Activated T-cell treated with anti-CD3 and anti-CD28 coated beads, Interleukin-2, amount 50 U/mL, for 72 hours (primary cell): ENCODE measurements around the gene TEC. TPM values are rescaled to one million over a fixed set of nuclear protein-coding genes. Genes with fewer than 3 reads are reported as not detected.

ENCODE experiments used
- ATAC-seq, 2 donors: fragments of 150-1000 bp; cut with Tn5 transposase; replicated peaks in 1 of 2; 2 replicates each; pipeline ENCODE4 v1.10.0; 2021; ENCODE audit warnings: moderate library complexity in 2 of 2, mild to moderate bottlenecking in 1 of 2
- DNase-seq, 2 donors: peaks; one replicate each; pipeline ENCODE4 v3.0.0; 2021 to 2022; ENCODE audit warnings: mixed read lengths in 1 of 2
- H3K27ac Mint-ChIP-seq: one replicate; pipeline ENCODE4 v1.8.0; 2022; ENCODE audit warnings: mild to moderate bottlenecking, moderate library complexity, mixed read lengths
- H3K27me3 Mint-ChIP-seq: one replicate; pipeline ENCODE4 v1.8.0; 2022; ENCODE audit warnings: low read depth, mixed read lengths
- H3K36me3 Mint-ChIP-seq, 2 donors: one replicate each; pipeline ENCODE4 v1.8.0; 2022; ENCODE audit warnings: mixed read lengths in 2 of 2, mild to moderate bottlenecking in 1 of 2; ENCODE audit not compliant: insufficient read depth in 2 of 2
- H3K4me1 Mint-ChIP-seq: one replicate; pipeline ENCODE4 v1.8.0; 2022; ENCODE audit warnings: low read depth, mixed read lengths
- H3K4me3 Mint-ChIP-seq, 2 donors: one replicate each; pipeline ENCODE4 v1.8.0; 2022; ENCODE audit warnings: mild to moderate bottlenecking in 2 of 2, mixed read lengths in 2 of 2, moderate library complexity in 2 of 2
- H3K9me3 Mint-ChIP-seq, 2 donors: one replicate each; pipeline ENCODE4 v1.8.0; 2022; ENCODE audit warnings: mixed read lengths in 2 of 2
- total RNA-seq, 2 donors: library from RNA; stranded (reverse); gene quantifications; one replicate each; pipeline ENCODE4 v1.2.3, GENCODE V29; 2022

The TEC gene
- total RNA-seq, 2 donors from 2014 or later: 2.2 to 4.6 TPM

- H3K4me1 Mint-ChIP-seq: no peaks in the 10 kb centered on the region
- no peak overlapping the region for H3K27ac Mint-ChIP-seq
- H3K27me3 Mint-ChIP-seq: no peaks in the 10 kb centered on the region
- no peak for ATAC-seq
- H3K36me3 Mint-ChIP-seq: peaks cover 18 to 33% of the 10 kb centered on the region in 2 donors
- peaks cover 4 to 6% of the 10 kb centered on the region in 2 donors for H3K9me3 Mint-ChIP-seq
- H3K4me3 Mint-ChIP-seq: no peak overlapping the region
- DNase-seq: no peak
Measured at GRCh38 chr4:48153791-48154550, 115.7 kb downstream of the TEC start.

- no peaks in the 10 kb centered on the region for H3K4me1 Mint-ChIP-seq
- no peak overlapping the region for H3K27ac Mint-ChIP-seq
- no peak for DNase-seq
- peaks cover 14 to 22% of the 10 kb centered on the region in 2 donors for H3K36me3 Mint-ChIP-seq
- no peak for ATAC-seq
- peaks cover 0 to 4% of the 10 kb centered on the region in 2 donors for H3K9me3 Mint-ChIP-seq
- no peak overlapping the region for H3K4me3 Mint-ChIP-seq
- H3K27me3 Mint-ChIP-seq: no peaks in the 10 kb centered on the region
Measured at GRCh38 chr4:48152259-48152658, 117.4 kb downstream of the TEC start.

- H3K36me3 Mint-ChIP-seq: peaks cover 5 to 9% of the 10 kb centered on the region in 2 donors
Measured at GRCh38 chr4:48149827-48150370, 119.7 kb downstream of the TEC start.

GRCh38 chr4:48147621-48148020 is 122.0 kb downstream of the TEC start:
- DNase-seq (no peak), ATAC-seq (no peak)
- H3K27me3 Mint-ChIP-seq: no peaks in the 10 kb centered on the region
- H3K27ac Mint-ChIP-seq: no peak overlapping the region
- H3K4me1 Mint-ChIP-seq: peaks cover 7% of the 10 kb centered on the region
- H3K36me3 Mint-ChIP-seq: no peaks in the 10 kb centered on the region
- H3K4me3 Mint-ChIP-seq: no peak overlapping the region
- H3K9me3 Mint-ChIP-seq: no peaks in the 10 kb centered on the region

More at GRCh38 chr4:48149827-48150370, 119.7 kb downstream of the TEC start:
- Mint-ChIP-seq H3K27ac (no peak overlapping the region), H3K9me3 (peaks cover 0 to 4% of the 10 kb centered on the region in 2 donors), H3K4me3 (no peak overlapping the region), H3K4me1 (peaks cover 7% of the 10 kb centered on the region), H3K27me3 (no peaks in the 10 kb centered on the region)
- ATAC-seq: no peak
- DNase-seq: no peak

GRCh38 chr4:48141048-48141447 is 128.6 kb downstream of the TEC start:
- ATAC-seq: peak; percentile 38 to 41
- Mint-ChIP-seq H3K4me1 (peaks cover 58% of the 10 kb centered on the region), H3K27ac (no peak overlapping the region), H3K36me3 (peaks cover 0 to 4% of the 10 kb centered on the region in 2 donors), H3K4me3 (no peak overlapping the region), H3K9me3 (no peaks in the 10 kb centered on the region), H3K27me3 (no peaks in the 10 kb centered on the region)
- no peak for DNase-seq

DNA sequence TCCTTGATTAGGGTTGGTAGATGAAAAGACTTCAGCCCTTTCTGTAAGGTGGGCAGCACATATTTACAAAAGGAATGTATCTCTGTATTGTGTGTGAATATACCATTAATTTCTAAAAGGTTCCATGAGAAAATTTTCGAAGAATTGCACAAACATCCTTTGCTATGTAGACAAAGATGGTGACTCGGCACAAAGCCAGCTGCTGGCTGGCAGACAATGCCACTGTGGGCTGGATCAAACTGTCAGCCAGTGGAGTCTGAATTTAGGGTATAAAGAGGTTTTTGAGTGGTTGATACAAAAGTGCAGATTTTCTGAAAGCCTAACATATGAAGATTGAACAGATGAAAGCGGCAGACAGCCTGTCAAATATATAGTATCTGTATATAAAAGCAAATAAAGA is 129.9 kb downstream of the TEC start:
- Mint-ChIP-seq H3K27ac (peak overlapping the region; percentile 77), H3K27me3 (no peaks in the 10 kb centered on the region), H3K4me3 (peak overlapping the region; percentile 53 to 71), H3K36me3 (peaks cover 0 to 7% of the 10 kb centered on the region in 2 donors), H3K4me1 (peaks cover 60% of the 10 kb centered on the region), H3K9me3 (no peaks in the 10 kb centered on the region)
- DNase-seq (no peak), ATAC-seq (no peak)

GRCh38 chr4:48138936-48139335 is 130.7 kb downstream of the TEC start:
- Mint-ChIP-seq H3K9me3 (no peaks in the 10 kb centered on the region), H3K4me3 (peak overlapping the region; percentile 53 to 71), H3K27me3 (no peaks in the 10 kb centered on the region), H3K4me1 (peaks cover 68% of the 10 kb centered on the region), H3K36me3 (peaks cover 1 to 9% of the 10 kb centered on the region in 2 donors), H3K27ac (peak overlapping the region; percentile 77)
- DNase-seq: peak in 1 of 2 donors; percentile 37
- peak; percentile 17 to 47 for ATAC-seq

DNA sequence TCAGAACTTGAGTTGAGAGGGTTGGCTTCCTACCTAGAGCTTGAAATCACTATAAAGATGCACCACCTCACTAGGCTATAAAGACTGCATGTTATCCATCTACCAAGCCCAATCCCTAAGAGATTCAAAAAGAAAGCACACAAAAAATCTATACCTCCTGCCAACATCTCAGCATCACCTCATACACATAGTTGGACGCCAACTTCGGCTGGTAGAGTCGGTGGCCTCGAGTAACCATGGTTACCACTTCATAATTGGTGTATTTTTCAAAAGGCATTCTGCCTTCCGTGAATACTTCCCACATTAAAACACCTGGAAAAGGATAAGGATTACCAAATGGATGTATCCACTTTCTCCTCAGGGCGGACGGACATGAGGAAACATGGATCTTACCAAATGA is 131.1 kb downstream of the TEC start:
- H3K27me3 Mint-ChIP-seq: no peaks in the 10 kb centered on the region
- peak overlapping the region; percentile 53 to 71 for H3K4me3 Mint-ChIP-seq
- peaks cover 72% of the 10 kb centered on the region for H3K4me1 Mint-ChIP-seq
- peak overlapping the region; percentile 77 for H3K27ac Mint-ChIP-seq
- peaks cover 5 to 11% of the 10 kb centered on the region in 2 donors for H3K36me3 Mint-ChIP-seq
- H3K9me3 Mint-ChIP-seq: no peaks in the 10 kb centered on the region
- DNase-seq: no peak
- peak in 1 of 2 donors; percentile 13 for ATAC-seq

DNA sequence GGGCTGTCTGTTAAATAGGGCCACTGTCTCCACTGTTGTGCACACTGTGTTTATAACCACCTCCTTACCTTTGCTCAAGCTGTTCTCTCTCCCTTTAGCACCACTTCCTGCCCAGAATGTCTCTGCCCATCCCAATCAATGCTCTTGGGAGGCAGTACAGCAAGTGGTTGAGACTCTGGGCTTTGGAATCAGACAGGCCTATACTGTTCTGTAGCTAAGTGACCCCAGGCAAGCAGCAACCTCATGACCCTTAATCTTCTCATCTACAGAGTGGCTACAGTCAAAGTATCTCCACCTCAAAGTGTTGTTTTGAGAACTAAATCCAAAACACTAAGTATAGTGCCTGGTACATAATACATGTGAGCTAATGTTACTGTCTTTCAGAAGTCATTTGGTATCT is 131.8 kb downstream of the TEC start:
- Mint-ChIP-seq H3K9me3 (no peaks in the 10 kb centered on the region), H3K4me1 (peaks cover 72% of the 10 kb centered on the region), H3K27me3 (no peaks in the 10 kb centered on the region), H3K4me3 (peak overlapping the region; percentile 53 to 71), H3K27ac (peak overlapping the region; percentile 77), H3K36me3 (peaks cover 6 to 11% of the 10 kb centered on the region in 2 donors)
- peak; percentile 53 to 61 for ATAC-seq
- no peak for DNase-seq

DNA sequence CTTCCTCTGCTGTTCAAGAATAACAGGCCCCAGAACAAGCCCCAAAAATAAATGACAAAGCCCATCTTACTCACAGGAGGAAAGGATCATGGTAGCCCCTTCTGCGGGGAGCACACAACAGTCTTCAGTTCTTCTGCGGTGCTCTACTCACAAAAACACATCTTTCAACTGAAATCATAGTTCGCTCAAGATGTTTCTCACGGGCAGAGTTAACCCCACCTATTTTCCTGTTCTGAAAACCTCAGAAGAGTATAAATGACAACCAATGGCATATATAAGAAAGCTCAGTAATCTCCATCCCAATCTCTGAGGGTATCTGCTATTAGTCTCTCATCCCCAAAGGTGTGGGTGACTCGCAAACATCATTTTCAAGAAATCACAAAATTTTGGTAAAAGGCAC is 135.6 kb downstream of the TEC start, which contains the start of gene TXK:
Gene TXK (minus strand): TSS at position 170 of the 400 bp plus-strand sequence. CDS start 80 bp downstream, at position 90.
- H3K27ac Mint-ChIP-seq: peak within 1 kb of the TSS; percentile 100

GRCh38 chr4:48133669-48134068 is 136.0 kb downstream of the TEC start:
- no peaks in the 10 kb centered on the region for H3K27me3 Mint-ChIP-seq
- ATAC-seq (no peak), DNase-seq (no peak)
- no peaks in the 10 kb centered on the region for H3K9me3 Mint-ChIP-seq
- H3K4me3 Mint-ChIP-seq: peak overlapping the region; percentile 87 to 92
- peak overlapping the region; percentile 100 for H3K27ac Mint-ChIP-seq
- peaks cover 83% of the 10 kb centered on the region for H3K4me1 Mint-ChIP-seq
- H3K36me3 Mint-ChIP-seq: peaks cover 16 to 19% of the 10 kb centered on the region in 2 donors

More for the DNA sequence above, 135.6 kb downstream of the TEC start, which contains the start of gene TXK:
- Mint-ChIP-seq H3K4me3 (peak within 1 kb of the TSS; percentile 87 to 92), H3K36me3 (peaks cover 16 to 19% of the 10 kb centered on the region in 2 donors), H3K4me1 (peaks cover 83% of the 10 kb centered on the region), H3K9me3 (no peaks in the 10 kb centered on the region), H3K27me3 (no peaks in the 10 kb centered on the region)
- DNase-seq (peak; percentile 44 to 48), ATAC-seq (peak; percentile 58)

- Mint-ChIP-seq H3K9me3 (no peaks in the 10 kb centered on the region), H3K4me3 (peak overlapping the region; percentile 87 to 92), H3K36me3 (peaks cover 19 to 25% of the 10 kb centered on the region in 2 donors), H3K4me1 (peaks cover 83% of the 10 kb centered on the region), H3K27ac (peak overlapping the region; percentile 99), H3K27me3 (no peaks in the 10 kb centered on the region)
- ATAC-seq (no peak), DNase-seq (no peak)
Measured at GRCh38 chr4:48131736-48132135, 137.9 kb downstream of the TEC start.

GRCh38 chr4:48130100-48130499 is 139.5 kb downstream of the TEC start:
- Mint-ChIP-seq H3K27ac (peak overlapping the region; percentile 99), H3K27me3 (no peaks in the 10 kb centered on the region), H3K4me1 (peaks cover 89% of the 10 kb centered on the region), H3K4me3 (peak overlapping the region; percentile 87 to 92), H3K9me3 (no peaks in the 10 kb centered on the region), H3K36me3 (peaks cover 15 to 25% of the 10 kb centered on the region in 2 donors)
- ATAC-seq: no peak
- no peak for DNase-seq
